ENCODE results near the gene AQP3.
"Not testable (repeated sequence)": the region's sequence is repeated elsewhere in the genome, so short reads cannot be mapped to it uniquely, and the experiment has no call there.

AQP3 gene

DNA sequence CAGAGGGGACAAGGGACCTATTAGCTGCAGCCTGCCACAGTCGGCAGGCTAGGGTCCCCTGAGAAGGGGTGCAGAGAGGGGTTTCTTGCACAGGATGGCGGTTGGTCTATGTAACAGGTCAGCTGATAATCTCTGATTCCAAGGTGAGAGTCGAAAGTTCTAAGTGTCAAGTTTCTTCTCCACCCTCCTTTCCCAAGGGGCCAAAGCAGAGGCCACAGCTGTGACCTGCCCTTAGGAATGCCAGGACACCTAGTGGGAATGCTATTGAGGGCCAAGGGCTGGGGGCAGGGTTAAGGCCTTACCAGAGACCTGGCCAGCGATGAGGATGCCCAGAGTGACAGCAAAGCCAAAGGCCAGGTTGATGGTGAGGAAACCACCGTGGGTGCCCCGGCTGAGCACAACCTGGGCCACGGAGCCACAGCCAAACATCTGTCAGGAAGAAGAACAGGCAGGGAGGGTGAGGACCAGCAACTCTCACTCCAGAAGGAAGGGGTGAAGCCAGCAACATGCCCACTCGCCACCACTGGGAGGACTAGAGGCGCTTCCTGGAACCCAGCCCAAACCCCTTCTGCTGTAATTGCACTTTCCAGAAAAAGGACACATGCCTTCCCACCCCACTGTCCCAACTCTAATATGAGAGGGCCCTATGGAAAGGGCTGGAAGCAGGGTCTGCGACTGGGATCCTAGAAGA lies 3.8 kb downstream of the AQP3 start:
- no peak for FAIRE-seq
- DNase-seq (ENCODE audit: insufficient read length, low spot score) = no peak

DNA sequence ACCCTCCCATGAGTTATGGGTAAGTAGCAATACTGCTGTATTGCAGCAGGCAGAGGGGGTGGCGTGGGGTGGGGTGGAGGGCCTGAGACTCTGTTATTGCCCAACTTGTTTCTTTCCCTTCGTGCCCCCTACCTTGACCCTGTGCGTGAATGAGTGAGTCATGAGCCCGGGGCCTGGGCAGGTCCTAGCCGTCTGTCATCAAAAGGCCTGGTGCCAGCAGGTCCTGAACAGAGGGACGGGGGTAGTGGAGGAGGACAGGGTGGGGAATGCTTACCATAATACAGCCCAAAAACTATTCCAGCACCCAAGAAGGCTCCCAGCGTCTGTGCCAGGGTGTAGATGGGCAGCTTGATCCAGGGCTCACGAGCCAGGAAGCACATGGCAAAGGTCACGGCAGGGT lies 4.3 kb downstream of the AQP3 start:
- no peak for DNase-seq (ENCODE audit: insufficient read length, low spot score)
- FAIRE-seq = no peak

DNA sequence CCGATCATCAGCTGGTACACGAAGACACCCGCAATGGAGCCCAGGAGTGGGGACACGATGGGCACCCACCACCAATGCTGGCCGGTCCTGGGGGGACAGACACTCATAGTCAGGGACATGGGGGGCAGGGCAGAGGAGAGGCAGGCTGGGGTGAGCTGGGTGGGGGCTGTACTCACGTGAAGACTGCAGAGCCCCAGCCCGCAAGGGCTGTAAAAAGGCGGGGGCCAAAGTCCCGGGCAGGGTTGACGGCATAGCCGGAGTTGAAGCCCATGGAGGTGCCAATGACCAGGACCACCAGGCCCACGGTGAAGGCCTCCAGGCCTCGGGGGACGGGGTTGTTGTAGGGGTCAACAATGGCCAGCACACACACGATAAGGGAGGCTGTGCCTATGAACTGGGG lies 5.3 kb downstream of the AQP3 start:
- FAIRE-seq (no peak), DNase-seq (ENCODE audit: insufficient read length, low spot score) (no peak)

DNA sequence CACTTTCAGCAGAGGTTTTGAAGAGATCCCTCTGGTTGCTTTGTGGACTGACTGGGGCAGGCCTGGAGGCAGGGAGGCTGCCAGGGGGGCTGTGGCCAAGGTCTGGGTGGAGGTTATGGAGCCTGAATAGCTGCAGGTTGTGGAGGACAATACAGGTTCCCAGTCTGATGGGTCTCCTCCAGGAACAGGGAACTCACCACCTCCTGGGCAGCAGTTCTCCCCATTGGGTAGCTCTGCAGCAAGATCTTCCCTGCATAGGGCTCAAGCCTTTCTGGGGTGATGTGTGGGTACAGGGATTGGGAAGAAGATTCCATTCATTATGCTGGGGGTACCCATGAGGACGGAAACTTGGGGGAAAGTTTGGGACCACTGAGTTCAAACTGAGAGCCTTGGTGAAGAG lies 6.8 kb downstream of the AQP3 start:
- DNase-seq (ENCODE audit: insufficient read length, low spot score) (no peak), FAIRE-seq (no peak)

DNA sequence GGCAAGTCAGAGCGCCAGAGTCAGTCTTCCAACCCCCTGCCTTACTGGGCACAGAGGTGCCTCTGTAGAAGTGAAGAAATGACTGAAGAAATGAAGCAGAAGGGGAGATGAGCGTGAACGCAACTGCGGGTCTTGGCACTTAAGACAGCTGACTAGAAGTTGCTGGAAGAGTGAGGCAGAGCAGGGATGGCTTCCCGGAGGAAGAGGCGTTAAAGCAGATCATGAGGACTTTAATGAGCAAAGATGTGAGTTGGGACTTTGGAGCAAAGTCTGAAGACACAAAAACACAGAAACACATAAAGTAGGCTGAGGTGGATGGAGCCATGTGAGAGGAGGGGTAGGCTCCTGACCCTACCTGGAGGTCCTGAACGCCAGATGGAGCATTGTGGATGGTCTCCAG lies 7.2 kb downstream of the AQP3 start:
- DNase-seq (ENCODE audit: insufficient read length, low spot score) = no peak
- FAIRE-seq = no peak

DNA sequence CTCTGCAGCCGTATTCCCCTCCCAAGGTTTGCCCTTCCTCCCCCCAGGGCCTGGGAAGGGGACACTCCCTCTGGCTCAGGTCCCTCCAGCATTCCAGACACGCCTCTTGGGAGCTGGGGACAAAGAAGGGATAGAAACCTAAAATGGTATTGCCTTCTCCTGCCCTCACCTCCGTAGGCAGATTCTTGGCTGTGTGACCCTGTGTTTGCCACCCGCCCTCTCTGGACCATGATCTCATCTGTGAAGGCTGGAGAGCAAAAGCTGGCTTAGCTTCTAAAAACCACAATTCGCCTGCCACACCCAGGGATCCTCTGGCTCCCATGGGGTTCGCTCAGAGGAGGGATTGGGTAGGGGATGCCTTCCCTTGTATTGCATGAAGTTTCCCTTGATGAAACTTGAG lies 7.7 kb downstream of the AQP3 start:
- no peak for FAIRE-seq
- DNase-seq (ENCODE audit: insufficient read length, low spot score) = no peak

DNA sequence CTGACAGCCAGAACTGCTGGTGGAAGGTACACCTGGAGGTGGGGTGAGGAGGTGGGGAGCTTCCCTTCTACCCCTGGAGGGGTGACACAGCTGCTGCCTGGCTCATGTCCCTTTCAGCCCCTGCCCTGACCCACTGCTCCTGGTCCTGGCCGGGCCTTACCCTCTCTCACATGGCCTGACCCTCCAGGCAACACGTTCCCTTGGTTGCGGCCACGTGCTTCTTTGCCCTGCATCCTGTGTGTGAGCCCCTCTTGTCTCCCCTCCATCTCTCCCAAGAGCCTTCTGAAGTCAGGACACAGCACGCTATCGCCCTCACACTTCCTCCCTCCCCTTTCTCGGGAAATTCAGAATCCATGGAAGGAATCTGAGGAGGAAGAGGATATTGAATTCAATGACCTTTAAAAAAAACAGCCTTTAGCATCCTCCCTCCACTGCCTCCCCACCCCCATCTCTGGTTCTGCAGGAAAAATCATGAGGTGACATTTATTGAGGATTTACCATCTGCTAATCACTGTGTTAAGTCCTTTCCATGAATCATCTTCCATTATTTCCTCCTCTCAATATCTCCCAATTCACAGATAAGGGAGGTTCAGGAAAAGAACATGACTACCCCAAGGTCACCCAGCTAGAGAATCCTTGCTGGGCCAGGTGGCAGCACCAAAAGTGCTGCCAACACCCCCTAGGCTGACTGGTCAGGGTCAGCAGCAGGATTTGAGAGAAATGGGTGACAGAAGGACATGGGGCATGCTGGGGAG lies 8.3 kb downstream of the AQP3 start:
- no peak for FAIRE-seq

DNA sequence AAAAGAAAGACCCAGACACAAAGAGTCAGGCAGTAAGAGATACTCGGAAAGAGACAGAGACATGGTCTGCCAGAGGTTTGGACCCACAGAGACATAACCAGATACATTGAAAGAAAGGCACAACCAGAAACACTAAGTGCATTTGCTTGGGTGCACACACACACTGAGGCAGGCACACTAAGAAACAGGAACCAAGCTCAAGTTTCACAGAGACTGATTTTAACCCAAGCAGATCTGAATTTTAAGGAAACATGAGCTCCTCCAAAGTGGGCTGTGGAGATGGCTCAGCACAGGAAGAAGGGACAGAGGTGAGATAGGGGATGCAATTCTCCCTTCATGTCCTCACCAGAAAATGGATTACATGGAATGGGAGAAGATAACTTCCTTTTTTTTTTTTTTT lies 9.5 kb downstream of the AQP3 start:
- FAIRE-seq (no peak), DNase-seq (ENCODE audit: insufficient read length, low spot score) (no peak)

More for the DNA sequence above, 8.3 kb downstream of the AQP3 start:
- no peak for DNase-seq (ENCODE audit: insufficient read length, low spot score)

DNA sequence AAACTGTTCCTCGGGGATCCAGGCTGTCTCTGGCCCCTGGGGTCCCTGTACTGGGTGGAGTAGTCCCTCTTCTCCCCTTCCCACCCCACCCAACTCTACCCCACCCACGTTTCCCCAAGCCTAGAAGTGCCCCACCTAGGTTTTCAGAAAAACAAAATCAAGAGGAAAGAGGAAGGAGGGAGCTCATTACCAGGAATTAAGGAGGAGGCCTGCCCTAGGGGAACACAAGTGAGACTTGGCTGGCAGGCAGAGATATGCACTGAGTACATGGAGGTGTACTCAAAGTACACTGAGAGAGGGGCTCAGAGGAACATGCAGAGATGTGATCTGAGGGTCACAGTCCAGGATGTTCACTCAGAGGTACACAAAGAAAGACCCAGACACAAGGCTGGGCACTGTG lies 10.2 kb downstream of the AQP3 start:
- FAIRE-seq = no peak

DNA sequence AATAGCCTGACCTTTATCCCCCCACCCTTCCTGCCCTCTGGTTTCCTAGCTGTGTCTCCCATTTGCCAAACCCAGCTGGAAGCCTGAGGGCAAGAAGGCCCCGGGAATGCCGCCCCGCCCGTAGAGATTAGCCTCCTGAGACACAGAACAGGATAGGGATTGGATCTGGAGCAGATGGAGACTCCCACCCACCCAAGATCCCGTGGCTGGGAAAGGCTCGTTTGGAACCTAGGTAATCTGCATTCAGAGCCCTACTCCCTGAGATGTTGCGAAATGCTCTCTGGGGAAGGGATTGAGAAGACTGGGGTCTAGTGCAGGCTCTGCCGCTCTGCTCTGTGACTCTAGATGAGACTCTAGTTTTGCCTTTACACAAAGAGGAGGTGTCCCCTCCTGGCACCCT lies 10.9 kb downstream of the AQP3 start:
- FAIRE-seq (no peak), DNase-seq (ENCODE audit: insufficient read length, low spot score) (no peak)

More for the DNA sequence above, 10.2 kb downstream of the AQP3 start:
- DNase-seq (ENCODE audit: insufficient read length, low spot score) = no peak

DNA sequence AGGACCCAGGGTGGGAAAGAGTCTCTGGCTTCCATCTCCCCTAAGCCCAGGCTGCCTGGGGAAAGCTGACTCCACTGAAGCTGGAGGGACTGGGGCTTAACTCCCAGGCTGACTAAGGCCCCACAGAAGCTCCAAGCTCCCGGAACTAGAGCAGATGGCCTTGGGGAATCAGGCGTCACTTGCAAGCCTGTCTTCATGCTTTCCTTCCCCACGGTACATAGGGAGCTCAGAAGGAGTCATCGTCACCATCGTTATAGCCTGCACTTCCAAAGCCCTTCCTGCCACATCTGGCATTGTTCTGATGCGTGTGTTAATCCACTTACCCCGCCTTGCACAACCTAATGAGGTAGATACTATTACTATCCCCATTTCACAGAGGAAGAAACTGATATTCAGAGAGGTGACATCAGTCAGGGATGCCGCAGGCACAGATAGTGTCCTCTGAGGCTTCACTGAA lies 11.5 kb downstream of the AQP3 start:
- FAIRE-seq (no peak), DNase-seq (ENCODE audit: insufficient read length, low spot score) (no peak)

DNA sequence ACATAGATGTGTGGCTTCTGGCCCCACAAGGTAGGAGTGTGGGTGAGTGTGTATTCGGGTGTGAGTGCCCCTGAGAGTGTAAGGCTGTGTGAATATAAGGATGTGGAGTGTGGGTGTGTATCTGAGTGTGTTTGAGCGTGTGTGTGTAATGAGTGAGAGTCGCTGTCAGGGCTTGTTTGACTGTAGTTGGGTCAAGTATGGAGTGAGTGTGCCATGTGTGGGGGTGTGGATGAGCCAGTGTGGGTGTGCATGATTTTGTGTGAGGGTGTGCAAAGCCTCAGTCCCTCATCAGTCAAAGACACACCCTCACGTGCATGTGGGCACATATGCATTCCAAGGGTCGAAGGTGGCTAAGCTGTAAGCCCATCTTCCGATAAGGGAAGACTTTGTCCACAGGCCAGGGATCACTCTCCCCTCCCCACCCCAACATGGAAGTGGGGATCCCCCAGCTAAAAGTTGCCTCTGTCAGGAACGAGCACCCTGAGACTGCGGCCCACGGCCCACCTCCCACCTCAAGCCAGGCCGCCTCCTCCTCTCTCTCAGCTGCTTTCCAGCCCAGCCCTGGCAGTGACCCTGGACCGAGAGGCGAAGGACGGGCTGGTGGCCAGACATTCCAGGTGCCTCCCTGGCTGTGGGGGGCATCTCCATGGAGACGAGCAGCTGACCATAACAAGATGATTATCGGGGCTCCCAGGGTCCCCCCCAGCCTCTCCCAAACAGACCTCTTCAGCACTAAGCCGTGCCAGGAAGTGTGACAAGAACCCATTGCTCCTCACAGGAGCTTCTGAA lies 12.9 kb downstream of the AQP3 start:
- FAIRE-seq (no peak), DNase-seq (ENCODE audit: insufficient read length, low spot score) (no peak)

DNA sequence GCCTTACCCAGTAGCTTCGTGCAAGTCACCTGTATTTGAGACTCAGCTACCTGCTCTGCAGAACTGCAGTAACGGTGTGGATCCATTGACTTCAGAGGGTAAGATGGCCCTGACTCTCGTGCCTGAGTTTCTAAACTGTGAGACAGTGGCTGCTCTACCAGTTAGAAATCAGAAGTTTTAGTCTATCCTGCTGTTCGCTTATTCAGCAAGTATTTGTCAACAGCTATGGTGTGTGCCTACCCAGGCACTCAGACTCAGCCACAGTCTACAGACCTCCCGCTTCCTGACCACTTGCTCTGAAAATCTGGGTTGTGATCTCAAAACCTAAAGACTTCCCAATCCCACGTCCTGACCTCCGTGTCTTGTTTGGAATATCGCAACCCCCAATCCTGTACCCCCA lies 13.5 kb downstream of the AQP3 start:
- DNase-seq (ENCODE audit: insufficient read length, low spot score) (no peak), FAIRE-seq (no peak)

DNA sequence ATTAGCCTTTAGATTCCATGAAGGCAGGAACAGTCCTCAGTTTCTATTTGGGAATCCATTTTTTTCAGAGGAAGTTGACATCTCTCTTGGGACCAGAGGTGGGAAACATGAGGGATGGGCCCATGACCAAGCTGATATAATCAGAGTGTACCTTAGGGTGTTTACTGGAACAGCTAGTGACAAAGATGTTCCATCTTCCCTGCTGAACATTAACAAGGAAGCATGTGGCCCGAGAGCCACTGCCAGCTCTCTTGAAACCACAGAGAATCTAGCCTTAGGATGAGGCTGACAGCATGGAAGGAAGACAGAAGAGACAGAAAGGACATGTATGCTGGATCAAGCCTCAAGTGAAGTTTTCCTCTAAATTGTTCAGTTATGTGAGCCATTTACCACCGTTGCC lies 16.0 kb downstream of the AQP3 start:
- FAIRE-seq (no peak), DNase-seq (ENCODE audit: insufficient read length, low spot score) (no peak)

DNA sequence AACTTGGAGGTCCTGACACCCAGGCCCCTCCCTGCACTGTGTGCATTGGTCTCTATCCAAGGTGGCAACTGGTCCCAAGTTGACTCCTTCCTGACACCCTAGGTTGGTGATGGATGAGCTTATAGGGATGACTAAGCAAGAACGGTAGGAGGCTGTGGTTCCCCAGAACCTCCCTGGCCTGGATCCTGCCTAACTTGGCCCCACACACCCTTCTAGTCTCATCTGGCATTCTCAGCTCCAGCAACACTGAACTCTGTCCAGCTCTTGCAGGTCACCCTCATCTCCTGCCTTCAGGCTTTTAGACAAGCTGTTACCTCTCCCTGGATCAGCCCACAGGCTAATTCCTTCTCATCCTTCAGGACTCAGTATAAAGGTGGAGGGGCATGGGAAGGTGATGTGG lies 16.5 kb downstream of the AQP3 start:
- DNase-seq (ENCODE audit: insufficient read length, low spot score) = no peak
- FAIRE-seq = no peak

DNA sequence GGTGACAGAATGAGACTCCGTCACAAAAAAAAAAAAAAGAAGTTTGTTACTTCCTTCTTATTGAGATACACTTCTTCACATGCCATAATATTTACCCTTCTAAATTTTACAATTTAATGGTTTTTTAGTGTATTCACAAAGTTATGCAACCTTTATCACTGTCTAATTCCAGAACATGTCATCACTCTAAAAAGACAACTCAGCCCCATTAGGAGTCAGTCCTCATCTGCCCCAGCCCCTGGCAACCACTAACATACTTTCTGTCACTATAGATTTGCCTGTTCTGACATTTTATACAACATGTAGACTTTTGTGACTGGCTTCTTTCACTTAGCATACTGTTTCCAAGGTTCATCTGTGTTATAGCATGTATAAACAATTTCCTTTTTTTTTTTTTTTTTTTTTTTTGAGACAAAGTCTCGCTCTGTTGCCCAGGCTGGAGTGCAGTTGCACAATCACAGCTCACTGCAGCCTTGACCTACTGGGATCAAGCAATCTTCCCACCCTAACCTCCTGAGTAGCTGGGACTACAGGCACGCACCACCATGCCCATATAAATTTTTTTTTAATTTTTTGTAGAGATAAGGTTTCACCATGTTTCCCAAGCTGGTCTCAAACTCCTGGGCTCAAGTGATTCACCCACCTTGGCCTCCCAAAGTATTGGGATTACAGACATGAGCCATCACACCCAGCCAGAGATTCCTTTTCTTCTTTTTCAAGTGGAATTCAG lies 18.0 kb downstream of the AQP3 start:
- no peak for FAIRE-seq

DNA sequence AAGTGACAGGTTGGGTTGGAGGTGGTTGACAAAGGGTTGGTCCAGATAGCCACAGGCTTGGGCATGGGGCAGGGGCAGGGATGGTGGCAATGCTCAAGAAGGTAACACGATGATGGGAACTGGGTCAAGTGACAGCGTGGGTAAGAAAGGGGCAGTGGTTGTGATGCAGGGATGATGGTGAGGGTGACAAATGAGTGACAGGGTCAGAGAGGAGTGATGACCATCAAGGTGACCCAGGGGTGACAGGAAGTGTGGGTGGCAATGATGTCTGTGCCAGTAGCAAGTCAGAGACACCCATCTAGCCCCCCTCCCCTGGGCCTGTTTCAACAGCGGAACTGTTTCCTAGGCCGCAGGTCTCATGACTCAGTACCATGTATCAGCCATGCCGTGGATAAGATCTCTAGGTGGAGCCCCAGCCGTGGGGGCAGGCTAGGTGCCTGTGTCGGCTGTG lies 20.5 kb downstream of the AQP3 start:
- no peak for DNase-seq (ENCODE audit: insufficient read length, low spot score)
- FAIRE-seq = no peak

More for the DNA sequence above, 18.0 kb downstream of the AQP3 start:
- DNase-seq (ENCODE audit: insufficient read length, low spot score) = no peak

DNA sequence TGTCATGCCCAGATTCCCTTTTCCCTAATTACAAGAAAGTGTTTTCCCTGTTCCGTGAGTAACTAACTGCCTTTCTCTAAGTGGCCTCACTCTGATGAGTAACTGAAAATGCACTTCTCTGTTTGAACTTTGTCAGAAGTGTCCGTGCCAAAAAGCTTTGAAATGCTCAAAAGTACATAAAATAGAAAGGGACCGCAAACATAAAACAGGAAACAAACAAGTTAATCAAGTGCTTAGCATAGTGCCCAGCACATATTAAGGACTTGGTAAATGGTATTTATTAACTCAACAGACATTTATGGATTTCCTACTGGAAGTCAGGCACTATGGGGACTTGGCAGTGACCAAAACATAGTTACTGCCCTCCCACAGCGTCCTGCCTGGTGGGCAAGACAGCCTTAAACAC lies 22.3 kb downstream of the AQP3 start:
- DNase-seq (ENCODE audit: insufficient read length, low spot score) = no peak
- FAIRE-seq = no peak

DNA sequence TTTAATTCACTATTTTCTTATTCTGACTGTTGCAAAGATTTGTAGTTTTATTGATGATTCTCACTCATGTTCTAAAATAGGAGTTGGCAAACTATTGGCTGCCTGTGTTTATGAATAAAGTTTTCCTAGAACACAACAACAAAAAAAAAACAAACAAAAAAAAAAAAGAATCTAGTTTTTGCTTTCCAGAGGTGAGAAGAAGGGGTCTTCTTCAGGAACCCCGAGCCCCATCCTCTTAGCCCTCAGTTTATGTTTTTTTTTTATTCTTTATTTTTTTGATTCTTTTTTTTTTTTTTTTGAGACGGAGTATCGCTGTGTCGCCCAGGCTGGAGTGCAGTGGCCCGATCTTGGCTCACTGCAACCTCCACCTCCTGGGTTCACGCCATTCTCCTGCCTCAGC lies 22.9 kb downstream of the AQP3 start:
- not testable (repeated sequence) for FAIRE-seq; DNase-seq (ENCODE audit: insufficient read length, low spot score)

DNA sequence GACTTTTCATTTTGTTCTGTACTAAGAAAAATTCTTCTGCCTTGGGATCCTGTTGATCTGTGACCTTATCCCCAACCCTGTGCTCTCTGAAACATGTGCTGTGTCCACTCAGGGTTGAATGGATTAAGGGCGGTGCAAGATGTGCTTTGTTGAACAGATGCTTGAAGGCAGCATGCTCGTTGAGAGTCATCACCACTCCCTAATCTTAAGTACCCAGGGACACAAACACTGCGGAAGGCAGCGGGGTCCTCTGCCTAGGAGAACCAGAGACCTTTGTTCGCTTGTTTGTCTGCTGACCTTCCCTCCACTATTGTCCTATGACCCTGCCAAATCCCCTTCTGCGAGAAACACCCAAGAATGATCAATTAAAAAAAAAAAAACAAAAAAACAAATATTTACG lies 23.4 kb downstream of the AQP3 start:
- DNase-seq (ENCODE audit: insufficient read length, low spot score); FAIRE-seq: not testable (repeated sequence)

All from GM19239 (cell line).